ENCODE data around the gene BOLA1.
A peak's percentile ranks its signal among the peaks of the same experiment; 100 is the strongest.

BOLA1 gene

GRCh38 chr1:149915429-149916192 lies 16.2 kb downstream of the BOLA1 start:
- Histone ChIP-seq H3K36me3 (ENCODE audit: control insufficient read depth, insufficient read depth, low read length) (no peaks in the 10 kb centered on the region), H3K4me3 (ENCODE audit: low read depth, low read length) (no peak overlapping the region), H2AFZ (no peak overlapping the region), H3K27me3 (ENCODE audit: control insufficient read depth, insufficient read depth, low read length) (no peaks in the 10 kb centered on the region), H3K79me2 (no peaks in the 10 kb centered on the region), H3K4me1 (peaks cover 3% of the 10 kb centered on the region), H3K9ac (no peak overlapping the region), H3K9me3 (ENCODE audit: control insufficient read depth, low read length) (no peaks in the 10 kb centered on the region), H3K27ac (no peak overlapping the region), H3K4me2 (ENCODE audit: low read length) (peak overlapping the region; percentile 87)
- no peak for TF ChIP-seq CTCF (IDR thresholded peaks at IDR 0.05)

GRCh38 chr1:149916193-149916897 lies 17.0 kb downstream of the BOLA1 start:
- H3K4me3 ChIP-seq (ENCODE audit: low read depth, low read length), result peak overlapping the region; percentile 92
- peaks cover 3% of the 10 kb centered on the region for H3K4me1 ChIP-seq
- H2AFZ ChIP-seq, result no peak overlapping the region
- no peaks in the 10 kb centered on the region for H3K27me3 ChIP-seq (ENCODE audit: control insufficient read depth, insufficient read depth, low read length)
- H3K9me3 ChIP-seq (ENCODE audit: control insufficient read depth, low read length), result no peaks in the 10 kb centered on the region
- TF ChIP-seq CTCF (IDR thresholded peaks at IDR 0.05), result no peak
- no peaks in the 10 kb centered on the region for H3K79me2 ChIP-seq
- no peak overlapping the region for H3K9ac ChIP-seq
- no peaks in the 10 kb centered on the region for H3K36me3 ChIP-seq (ENCODE audit: control insufficient read depth, insufficient read depth, low read length)
- no peak overlapping the region for H3K27ac ChIP-seq
- H3K4me2 ChIP-seq (ENCODE audit: low read length), result peak overlapping the region; percentile 87

GRCh38 chr1:149916898-149917252 lies 17.5 kb downstream of the BOLA1 start:
- Histone ChIP-seq H3K79me2 (no peaks in the 10 kb centered on the region), H3K9me3 (ENCODE audit: control insufficient read depth, low read length) (no peaks in the 10 kb centered on the region), H3K9ac (no peak overlapping the region), H2AFZ (peak overlapping the region; percentile 83), H3K27me3 (ENCODE audit: control insufficient read depth, insufficient read depth, low read length) (no peaks in the 10 kb centered on the region), H3K4me1 (peaks cover 3% of the 10 kb centered on the region), H3K27ac (no peak overlapping the region), H3K4me2 (ENCODE audit: low read length) (peak overlapping the region; percentile 87), H3K36me3 (ENCODE audit: control insufficient read depth, insufficient read depth, low read length) (no peaks in the 10 kb centered on the region), H3K4me3 (ENCODE audit: low read depth, low read length) (peak overlapping the region; percentile 92)
- no peak for TF ChIP-seq CTCF (IDR thresholded peaks at IDR 0.05)

GRCh38 chr1:149917571-149918144 lies 18.3 kb downstream of the BOLA1 start, which contains the start of gene SV2A:
SV2A (minus strand) TSS chr1:149917844; CDS start chr1:149913840, 4,004 bp downstream.
- Histone ChIP-seq H3K9ac (no peak within 1 kb of the TSS), H3K4me3 (ENCODE audit: low read depth, low read length) (peak within 1 kb of the TSS; percentile 92), H3K27ac (no peak within 1 kb of the TSS), H3K27me3 (ENCODE audit: control insufficient read depth, insufficient read depth, low read length) (no peaks in the 10 kb centered on the region), H3K36me3 (ENCODE audit: control insufficient read depth, insufficient read depth, low read length) (no peaks in the 10 kb centered on the region), H3K9me3 (ENCODE audit: control insufficient read depth, low read length) (no peaks in the 10 kb centered on the region), H3K4me2 (ENCODE audit: low read length) (peak within 1 kb of the TSS; percentile 87), H3K79me2 (no peaks in the 10 kb centered on the region), H2AFZ (peak within 1 kb of the TSS; percentile 83), H3K4me1 (peaks cover 3% of the 10 kb centered on the region)
- no peak for TF ChIP-seq CTCF (IDR thresholded peaks at IDR 0.05)
